Anterior cingulate cortex (tissue), 58 donors: ENCODE results near the gene ATP2C2.
A peak's percentile ranks its signal among the peaks of the same experiment; 100 is the strongest.
"Not testable (repeated sequence)": the region's sequence is repeated elsewhere in the genome, so short reads cannot be mapped to it uniquely, and the experiment has no call there.

Source experiments
- DNase-seq, 58 donors: peaks; one replicate each; lab custom pipeline; 2025; lab: John Stamatoyannopoulos, UW

The ATP2C2 gene

DNA sequence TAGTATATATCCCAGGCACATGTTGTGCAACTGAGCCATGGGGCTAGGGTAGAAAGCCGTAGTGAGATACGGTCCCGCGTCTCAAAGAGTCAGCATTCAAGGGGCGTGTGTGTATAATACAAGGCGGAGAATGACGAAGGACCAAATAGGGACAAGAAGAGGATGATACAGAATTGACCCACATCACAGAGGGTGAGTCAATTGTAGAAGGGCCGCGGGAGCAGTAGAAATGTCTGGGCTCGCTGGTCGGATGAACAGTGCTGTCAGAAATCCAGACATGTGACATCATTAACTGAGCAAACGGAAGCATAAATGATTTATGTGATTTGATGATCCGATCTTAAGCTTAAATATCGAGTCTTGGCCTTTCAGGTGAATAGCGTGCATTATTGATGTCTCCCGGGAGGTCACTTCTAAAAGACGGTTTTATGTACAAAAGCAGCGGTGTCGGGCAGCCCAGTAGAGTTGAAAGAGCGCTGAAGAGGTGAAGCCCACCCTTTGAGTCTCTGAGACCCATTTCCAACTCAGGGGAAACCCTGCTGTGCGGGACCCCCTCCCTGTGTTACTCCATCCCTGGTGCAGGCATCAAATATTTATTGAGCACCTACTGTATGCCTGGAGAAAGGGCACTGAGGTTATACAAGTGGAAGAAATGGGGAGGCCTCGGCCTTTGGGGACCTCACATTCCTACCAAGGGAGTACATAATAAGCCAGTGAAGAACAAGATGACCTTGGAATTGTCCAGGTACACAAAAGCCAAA lies 45.1 kb downstream of the ATP2C2 start:
- no peak for DNase-seq

DNA sequence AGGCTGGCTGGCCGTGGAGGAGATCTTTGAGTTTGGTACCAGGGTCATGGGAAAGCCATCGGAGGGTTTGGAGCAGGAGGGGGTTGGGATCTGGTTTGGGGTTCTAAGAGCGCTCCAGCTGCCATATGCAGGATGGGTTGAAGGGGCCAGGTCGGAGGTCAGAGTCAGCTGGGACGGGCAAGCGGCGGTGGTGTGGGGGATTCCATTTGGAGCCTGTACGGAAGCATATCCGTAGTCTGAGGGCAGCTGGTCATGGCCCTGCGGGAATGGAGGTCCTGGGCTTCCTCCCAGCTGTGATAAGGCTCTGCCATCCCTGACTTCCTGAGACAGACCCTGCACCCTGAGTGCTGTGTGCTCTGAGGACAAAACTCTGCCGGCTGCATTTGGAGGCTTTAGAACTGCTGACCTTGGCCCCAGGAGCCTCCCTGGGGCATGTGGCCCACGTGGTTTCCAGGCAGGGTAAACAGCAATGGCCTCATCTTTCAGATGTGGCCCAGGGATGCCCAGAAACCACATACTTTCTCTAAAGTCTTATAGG lies 46.5 kb downstream of the ATP2C2 start:
- DNase-seq = no peak

DNA sequence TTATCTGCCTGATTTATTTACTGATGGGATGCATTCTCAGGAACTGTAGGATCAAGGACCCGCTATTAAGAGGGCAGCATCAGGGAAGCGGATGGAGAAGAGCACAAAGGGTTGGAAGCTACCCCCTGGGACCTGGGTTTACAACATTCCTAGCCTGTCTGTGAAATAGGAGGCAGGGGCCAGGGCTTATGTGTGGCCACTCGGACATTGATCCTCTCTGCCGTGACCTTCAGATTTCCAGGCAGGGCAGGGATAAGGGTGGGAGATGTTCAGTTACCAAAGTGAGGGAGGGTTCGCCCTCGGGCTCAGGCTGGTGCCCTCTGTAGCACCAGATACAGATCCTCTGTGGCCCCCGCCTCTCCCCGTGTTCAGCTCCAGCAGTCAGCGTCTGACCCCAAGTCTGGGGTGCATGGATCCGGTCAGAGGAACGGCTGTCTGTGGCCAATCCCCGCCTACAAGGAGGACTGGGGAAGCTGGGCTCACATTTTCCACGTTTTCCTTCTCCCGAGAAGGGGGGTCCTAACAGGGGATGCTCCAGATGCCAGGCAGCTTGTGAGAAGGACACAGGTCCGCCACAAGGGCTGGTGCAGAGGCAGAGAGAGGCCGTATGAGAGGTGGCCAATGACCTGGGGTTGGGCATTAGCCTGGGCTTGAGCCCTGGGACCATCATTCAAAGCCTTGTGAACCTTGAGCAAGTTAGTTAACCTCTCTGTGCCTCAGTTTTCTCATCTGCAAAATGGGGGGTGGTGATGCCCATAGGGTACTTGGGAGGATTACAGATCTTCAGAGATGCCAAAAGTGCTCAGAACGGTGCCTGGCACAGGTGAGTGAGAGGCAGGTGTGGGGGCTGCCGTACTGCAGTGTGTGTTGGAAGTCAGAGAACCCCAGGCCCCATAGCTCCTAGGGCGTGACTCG lies 48.3 kb downstream of the ATP2C2 start:
- no peak for DNase-seq

DNA sequence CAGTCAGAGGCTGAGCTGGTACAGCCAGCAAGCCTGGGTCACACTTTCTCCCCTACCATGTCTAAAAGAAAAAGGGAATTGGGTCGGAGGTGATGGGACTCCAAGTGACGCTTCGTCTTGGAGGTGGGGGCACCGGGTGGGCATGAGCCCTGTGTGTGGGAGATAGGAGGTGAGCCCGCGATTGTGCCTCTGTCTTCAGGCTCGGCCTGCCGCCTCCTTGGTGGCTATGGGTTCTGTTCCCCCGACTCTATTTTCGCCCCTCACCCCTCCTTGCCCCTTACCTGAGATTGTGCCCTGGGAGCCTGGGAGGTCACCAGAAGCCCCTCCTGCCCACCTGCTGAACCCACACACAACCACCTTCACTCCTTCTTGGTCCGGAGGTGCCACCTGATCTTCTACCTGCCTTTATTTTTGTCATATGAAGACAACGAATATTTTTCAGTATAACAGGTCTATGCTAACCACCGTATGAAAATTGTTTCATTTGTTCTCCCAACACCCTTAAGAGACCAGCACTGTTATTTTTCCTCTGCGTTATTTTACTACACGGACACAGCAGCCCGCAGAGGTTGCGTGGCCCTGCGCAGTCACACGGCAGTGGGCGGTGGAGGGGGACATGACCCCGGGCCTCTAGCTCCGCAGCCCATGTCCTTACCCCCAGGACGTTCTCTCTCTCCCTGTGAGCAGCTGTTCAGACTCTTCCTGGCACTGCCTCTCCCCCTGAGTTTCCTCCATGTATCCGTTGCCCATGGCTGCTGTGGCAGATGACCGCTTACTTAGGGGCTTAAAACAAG lies 49.9 kb downstream of the ATP2C2 start:
- DNase-seq = no peak

DNA sequence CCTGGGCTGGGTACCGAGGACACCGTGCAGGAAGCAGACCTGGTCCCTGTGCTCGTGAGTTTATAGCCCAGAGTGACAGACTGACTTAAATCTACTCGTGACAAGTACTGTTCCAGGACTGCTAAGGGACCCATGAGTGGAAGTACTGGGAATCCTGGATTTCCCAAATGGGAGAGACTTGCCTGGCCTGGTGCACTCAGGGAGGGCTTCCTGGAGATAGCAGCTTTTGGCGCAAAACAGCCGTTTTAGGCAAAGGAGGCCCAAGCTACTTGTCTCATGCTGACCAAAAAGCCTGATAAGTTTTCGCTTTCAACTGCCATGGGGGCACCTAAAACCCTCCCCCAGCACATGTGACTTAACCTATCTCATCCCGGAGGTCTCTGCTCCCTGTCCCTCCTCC lies 51.4 kb downstream of the ATP2C2 start:
- no peak for DNase-seq

DNA sequence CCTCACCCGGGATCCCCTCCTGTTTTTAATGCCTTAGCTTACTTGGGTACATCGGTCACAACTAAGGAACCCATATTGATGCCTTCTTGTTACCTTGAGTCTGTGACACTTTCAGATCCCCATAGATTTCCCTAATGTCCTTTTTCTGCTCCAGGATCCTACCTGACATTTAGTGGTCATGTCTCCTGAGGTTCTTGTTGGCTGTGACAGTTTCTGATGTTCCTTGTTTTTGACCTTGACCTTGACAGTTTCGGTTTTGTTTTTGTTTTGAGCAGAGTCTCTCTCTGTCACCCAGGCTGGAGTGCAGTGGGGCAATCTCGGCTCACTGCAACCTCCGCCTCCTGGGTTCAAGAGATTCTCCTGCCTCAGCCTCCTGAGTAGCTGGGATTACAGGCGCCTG lies 52.2 kb downstream of the ATP2C2 start:
- DNase-seq = not testable (repeated sequence)

DNA sequence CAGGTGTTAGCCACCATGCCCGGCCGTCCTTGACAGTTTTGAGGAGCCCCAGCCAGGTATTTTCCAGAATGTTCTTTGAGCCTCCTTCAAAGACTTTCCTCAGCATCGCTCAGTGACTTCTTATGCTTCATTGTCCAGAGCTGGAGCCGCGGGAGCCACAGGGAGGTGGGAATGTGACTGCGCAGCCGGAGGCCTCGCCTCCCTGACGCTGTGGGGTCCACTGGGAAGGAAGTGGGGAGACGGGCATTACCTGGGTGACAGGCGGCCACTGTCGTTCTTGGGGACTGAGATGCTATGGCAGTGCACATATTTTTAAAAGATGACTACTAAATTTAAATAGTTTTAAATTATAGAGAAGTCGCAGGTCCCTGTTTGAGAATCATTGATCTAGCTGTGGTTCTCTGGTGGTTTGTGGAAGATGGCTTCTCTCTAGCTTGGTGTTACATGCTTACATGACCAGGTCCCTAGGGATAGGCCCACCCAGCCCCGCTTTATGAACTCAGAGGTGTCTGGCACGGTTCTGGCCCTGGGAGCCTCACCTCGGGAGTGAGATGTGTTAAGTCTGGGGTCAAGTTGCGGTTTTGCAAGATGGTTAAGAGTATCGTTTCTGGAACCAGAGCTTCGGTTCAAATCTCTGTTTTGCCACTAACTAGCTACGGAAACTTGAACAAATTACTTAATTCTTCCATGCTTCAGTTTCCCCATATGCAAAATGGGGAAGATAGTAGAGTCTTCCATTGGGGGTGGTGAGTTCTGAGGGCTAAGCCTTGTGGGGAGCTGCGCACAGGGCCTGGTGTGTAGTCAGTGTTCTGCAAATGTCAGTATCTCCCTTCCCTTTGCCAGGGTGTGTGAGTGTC lies 53.0 kb downstream of the ATP2C2 start:
- no peak for DNase-seq

DNA sequence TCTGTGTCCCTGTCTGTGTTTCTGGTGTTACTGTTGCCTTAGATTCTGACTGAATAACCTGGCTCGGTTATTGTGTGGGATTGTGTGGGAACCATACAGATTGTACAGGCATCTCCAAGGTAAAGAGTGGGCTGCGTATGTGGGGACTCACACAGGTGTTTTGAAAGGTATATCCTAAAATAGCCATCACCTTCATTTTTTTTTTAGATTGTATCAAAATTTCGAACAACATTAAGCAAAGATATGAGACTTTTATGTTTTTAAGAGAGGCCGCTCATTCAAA lies 53.5 kb downstream of the ATP2C2 start:
- no peak for DNase-seq

DNA sequence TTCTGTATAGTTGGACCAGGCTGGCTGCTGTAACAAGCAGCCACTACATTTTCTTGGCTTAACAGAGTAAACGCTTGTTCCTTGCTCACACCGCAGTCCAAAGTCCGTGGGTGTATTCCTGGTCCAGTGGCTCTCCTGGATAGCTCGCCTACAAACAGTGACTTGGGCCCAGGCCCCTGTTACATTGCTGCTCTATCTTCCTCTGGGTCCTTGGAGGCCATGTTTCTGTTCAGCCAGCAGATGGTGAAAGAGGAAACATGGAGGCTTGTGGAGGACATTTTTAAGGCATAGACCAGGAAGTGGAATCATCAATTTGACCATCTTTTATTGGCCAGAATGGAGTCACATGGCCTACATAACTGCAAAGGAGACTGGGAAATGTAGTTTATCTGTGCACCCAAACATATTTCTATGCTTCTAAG lies 55.1 kb downstream of the ATP2C2 start:
- peak in 4 of 58 donors; percentile 2 to 17 (median 10) for DNase-seq

DNA sequence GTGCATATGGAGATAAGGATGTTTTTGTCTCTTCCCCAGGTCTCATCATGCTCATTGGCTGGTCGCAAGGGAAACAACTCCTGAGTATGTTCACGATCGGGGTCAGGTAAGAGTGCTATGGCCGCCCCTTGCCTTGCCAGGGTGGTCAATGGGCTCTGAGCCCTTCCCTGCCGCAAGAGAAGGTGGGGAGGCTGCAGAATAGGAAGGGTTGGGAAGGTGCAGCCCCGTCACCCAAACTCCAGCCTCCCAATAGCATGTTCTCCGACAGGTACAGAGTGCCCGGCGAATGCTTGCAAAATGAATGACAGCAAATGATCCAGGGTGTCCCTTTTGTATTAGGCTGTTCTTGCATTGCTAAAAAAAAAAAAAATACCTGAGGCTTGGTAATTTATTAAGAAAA lies 57.4 kb downstream of the ATP2C2 start:
- no peak for DNase-seq

DNA sequence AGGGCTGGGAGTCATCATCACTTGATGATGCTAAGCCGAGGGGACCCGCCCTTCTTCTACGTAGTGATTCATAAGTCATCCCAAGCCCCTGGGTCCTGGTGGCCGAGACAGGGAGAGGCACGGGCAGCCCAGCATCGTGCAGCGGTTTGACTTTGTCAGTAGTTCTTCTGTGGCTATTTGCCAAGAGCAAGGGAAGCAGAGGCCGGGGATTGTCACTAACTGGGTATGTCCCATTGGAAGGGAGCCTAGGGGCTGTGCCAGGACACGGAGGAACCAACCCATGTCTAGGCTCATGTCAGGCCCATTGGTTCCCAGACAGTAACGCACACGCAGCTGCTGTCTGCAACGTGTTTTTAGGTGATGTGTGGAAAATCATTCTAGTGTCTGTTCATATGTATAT lies 58.5 kb downstream of the ATP2C2 start:
- DNase-seq = no peak

DNA sequence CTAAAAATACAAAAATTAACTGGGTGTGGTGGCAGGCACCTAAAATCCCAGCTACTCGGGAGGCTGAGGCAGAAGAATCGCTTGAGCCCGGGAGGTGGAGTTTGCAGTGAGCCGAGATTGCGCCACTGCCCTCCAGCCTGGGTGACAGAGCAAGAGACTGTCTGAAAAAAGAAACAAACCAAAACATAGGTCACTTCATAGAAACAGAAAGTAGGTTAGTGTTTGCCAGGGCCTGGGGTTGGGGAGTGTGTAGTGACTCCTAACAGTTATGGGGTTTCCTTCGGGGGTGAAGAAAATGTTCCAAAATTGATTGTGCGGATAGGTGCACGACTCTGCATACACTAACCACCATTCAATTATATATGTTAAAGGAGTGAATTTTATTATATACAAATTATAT lies 59.2 kb downstream of the ATP2C2 start:
- DNase-seq = no peak

DNA sequence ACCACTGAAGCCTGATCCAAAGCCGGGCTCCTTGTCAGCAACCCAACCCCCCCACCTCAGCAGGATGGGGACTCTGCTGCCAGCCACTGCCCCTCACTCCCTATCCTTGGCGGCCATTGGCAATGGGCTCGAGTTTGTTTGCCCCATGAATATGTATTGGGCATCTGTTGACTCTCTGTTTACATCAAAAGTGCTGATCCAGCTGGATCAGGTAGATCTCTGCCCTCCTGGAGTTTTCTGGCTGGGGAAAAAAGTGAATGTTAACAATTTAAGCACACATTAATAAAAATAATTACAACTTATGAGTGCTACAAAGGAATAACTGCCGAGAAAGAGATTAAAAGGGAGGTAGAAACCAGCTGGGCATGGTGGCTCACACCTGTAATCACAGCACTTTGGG lies 62.5 kb downstream of the ATP2C2 start:
- DNase-seq = no peak

DNA sequence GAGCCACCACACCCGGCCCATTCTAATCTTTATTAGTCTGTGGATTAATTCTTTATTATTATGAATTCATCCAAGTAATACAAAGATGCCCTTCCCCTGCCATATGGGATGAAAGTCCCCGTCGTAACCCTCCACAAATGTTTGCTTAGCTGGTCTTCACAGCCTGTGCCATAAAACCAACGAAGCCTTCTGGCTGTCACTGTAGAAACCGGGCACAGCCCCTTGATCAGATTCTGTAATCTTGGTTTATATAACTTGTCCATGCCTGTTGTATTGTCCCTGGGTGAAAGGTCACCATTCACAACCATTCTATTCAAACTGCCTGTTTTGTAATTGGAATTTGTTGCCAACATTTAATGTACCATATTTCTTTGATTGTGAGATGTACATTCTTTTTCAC lies 66.5 kb downstream of the ATP2C2 start:
- DNase-seq = no peak

DNA sequence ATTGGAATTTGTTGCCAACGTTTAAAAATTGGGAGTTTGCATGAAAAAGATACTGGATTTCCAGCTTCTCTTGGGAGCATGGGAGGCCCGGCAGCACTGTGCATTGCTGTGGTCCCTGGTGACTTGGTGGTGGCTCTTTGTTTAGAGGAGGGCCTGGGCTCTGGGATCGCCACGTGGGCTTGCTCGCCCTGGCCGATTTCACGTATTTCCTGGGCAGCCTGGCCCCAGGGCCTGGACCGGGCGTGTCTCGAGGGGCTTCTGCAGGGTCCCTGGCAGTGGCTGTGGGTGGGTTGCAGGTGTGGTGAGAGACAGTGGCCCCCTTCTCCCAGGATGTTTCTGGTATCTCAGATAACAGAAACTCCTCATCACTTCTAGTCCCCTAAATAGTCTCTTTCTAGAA lies 67.9 kb downstream of the ATP2C2 start:
- no peak for DNase-seq

DNA sequence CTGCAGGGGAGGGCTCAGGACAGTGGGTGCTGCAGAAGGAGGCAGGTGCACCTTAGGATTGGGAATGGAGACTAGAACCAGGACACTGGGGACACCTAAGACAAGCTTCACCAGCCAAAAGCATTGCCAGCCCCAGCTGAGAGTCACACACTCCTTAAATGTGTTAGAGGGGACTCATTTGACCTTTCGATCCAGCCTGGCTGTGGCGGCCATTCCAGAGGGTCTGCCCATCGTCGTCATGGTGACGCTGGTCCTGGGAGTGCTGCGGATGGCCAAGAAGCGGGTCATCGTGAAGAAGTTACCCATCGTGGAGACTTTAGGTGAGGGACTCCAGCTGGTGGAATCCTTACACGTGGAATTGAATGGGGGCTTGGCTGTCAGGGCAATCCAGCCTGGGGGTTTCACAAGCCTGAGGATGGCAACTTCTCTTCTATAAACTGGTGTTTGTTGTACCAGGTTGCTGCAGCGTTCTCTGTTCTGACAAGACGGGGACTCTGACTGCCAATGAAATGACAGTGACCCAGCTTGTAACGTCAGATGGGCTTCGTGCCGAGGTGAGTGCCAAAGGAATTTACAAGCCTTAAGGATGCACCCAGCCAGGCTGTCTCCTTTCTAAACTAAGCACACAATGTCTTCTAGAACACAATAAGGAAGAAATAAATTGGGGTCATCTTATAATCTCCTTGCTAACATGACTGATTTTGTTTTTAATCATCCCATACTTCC lies 70.8 kb downstream of the ATP2C2 start:
- no peak for DNase-seq

DNA sequence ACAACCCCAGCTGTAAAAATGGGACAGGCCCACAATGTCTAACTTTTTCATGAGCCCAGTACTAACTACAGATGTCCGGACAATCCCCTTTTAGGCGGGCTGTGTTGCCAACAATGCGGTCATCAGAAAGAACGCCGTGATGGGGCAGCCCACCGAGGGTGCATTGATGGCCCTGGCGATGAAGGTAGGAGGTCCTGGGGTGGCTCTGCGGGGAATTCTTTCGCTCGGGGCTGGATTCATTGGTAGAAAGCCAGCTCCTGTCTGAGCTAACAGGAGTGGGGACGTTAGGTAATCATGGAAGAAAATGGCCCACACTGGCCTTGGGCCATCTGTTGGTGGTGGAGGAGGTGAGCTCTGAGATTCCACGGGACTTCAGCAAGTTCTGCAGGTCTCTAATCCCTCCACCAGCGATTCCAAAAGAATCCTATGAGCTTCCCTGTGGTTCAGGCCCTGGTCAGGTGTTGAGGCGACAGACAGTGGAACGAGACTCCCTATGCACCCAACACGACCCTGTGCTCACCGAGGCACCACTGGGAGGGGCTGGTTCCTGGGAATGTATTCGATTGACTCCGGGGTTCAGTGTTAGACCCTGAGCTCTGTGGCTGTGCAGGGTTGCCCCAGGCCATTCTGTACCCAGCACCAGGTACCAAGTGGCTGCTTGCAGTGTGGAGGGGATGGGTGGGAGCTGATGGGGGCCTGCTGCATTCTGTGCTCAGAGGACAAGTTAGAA lies 74.2 kb downstream of the ATP2C2 start:
- no peak for DNase-seq

DNA sequence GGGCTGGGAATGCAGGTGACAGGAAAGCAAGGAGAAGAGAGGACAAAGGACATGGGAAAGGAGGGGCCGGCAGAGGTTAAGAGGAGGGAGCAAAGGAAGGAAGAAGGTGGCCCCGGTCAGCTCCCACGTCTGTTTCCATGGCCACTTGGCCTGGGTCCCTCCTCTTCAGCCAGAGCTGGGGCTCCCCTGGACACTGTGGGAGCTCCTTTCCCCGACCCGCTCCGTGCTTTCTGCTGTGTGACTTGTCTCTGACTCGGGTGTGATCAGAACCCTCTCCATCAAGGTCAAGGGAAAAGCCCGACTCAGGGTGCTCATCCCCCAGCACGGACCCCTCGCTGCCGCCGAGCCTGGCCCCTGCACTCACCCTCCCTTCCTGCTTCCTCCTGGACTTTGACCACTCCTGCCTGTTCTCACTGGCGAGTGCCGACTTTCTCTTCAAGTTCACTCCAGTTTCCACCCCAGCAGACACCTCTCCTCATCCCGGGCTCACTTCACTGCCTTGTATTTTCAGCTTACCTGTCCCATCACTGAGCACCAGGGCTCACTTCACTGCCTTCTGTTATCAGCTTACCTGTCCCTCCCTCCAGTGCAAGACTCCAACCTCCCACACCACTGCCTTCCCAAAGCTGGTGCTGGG lies 74.9 kb downstream of the ATP2C2 start:
- DNase-seq = no peak
